ENCODE measurements around the gene APMAP. TPM values are rescaled to one million over a fixed set of nuclear protein-coding genes. Genes with fewer than 3 reads are reported as not detected.

APMAP gene
- total and polyA plus RNA-seq, 9 donors: 23.5 to 103 (median 45.8) TPM

- Histone ChIP-seq H3K4me3 (no peak overlapping the region), H3K27ac (no peak overlapping the region), H3K9me3 (no peaks in the 10 kb centered on the region), H3K27me3 (no peaks in the 10 kb centered on the region), H3K36me3 (no peaks in the 10 kb centered on the region), H3K4me1 (ENCODE audit: insufficient read depth) (peaks cover 8% of the 10 kb centered on the region)
- WGBS, 3 donors: 76 to 83% (median 82%) methylated on average over 9 to 10 of the region's 10 CpGs
- no peak for TF ChIP-seq CTCF (IDR thresholded peaks at IDR 0.05)
- TF ChIP-seq EP300 (IDR thresholded peaks at IDR 0.05): no peak
- no peak for TF ChIP-seq POLR2A (IDR thresholded peaks at IDR 0.05)
- DNase-seq: peak in 2 of 5 donors; percentile 9 to 20
- intact Hi-C loops (cut with DNase I): no loop called here
These were observed 30.8 kb upstream of the APMAP start for GRCh38 chr20:25023356-25023755.

GRCh38 chr20:25022680-25023079, 30.1 kb upstream of the APMAP start:
- Histone ChIP-seq H3K36me3 (no peaks in the 10 kb centered on the region), H3K27ac (no peak overlapping the region), H3K4me3 (no peak overlapping the region), H3K4me1 (ENCODE audit: insufficient read depth) (peaks cover 8% of the 10 kb centered on the region), H3K9me3 (no peaks in the 10 kb centered on the region), H3K27me3 (no peaks in the 10 kb centered on the region)
- intact Hi-C loops (cut with DNase I): no loop called here
- DNase-seq: peak in 2 of 5 donors; percentile 22 to 30
- WGBS, 3 donors: 70 to 80% (median 73%) methylated on average over 11 of the region's 11 CpGs
- TF ChIP-seq CTCF (IDR thresholded peaks at IDR 0.05): no peak
- TF ChIP-seq EP300 (IDR thresholded peaks at IDR 0.05): no peak
- no peak for TF ChIP-seq POLR2A (IDR thresholded peaks at IDR 0.05)

GRCh38 chr20:25021336-25021735, 28.8 kb upstream of the APMAP start:
- intact Hi-C loops (cut with DNase I): no loop called here
- H3K27me3 ChIP-seq: no peaks in the 10 kb centered on the region
- peaks cover 8% of the 10 kb centered on the region for H3K4me1 ChIP-seq (ENCODE audit: insufficient read depth)
- H3K4me3 ChIP-seq: no peak overlapping the region
- H3K36me3 ChIP-seq: no peaks in the 10 kb centered on the region
- no peak overlapping the region for H3K27ac ChIP-seq
- no peaks in the 10 kb centered on the region for H3K9me3 ChIP-seq
- WGBS, 3 donors: 94 to 97% (median 96%) methylated on average over 6 of the region's 6 CpGs
- peak in 1 of 5 donors; percentile 8 for DNase-seq
- no peak for TF ChIP-seq EP300 (IDR thresholded peaks at IDR 0.05)
- TF ChIP-seq CTCF (IDR thresholded peaks at IDR 0.05): no peak
- no peak for TF ChIP-seq POLR2A (IDR thresholded peaks at IDR 0.05)

GRCh38 chr20:25020901-25021301, 28.4 kb upstream of the APMAP start:
- H3K36me3 ChIP-seq: no peaks in the 10 kb centered on the region
- DNase-seq: no peak
- intact Hi-C loops (cut with DNase I): no loop called here
- H3K27me3 ChIP-seq: no peaks in the 10 kb centered on the region
- no peaks in the 10 kb centered on the region for H3K9me3 ChIP-seq
- TF ChIP-seq CTCF (IDR thresholded peaks at IDR 0.05) (no peak), POLR2A (IDR thresholded peaks at IDR 0.05) (no peak)
- no peak overlapping the region for H3K4me3 ChIP-seq
- 84 to 94% (median 89%) methylated on average over 6 of the region's 6 CpGs for WGBS, 3 donors
- H3K27ac ChIP-seq: no peak overlapping the region
- peaks cover 8% of the 10 kb centered on the region for H3K4me1 ChIP-seq (ENCODE audit: insufficient read depth)

All from ovary (tissue), 9 donors.